SK-N-SH treated with all-trans-retinoic acid at 6 μM for 48 hours (cell line): ENCODE measurements around the gene IL12RB1.

Experiments used
- ARNTL ChIP-seq: fragments of 450-650 bp; formaldehyde crosslinking; IDR thresholded peaks from 2 replicates; pipeline ENCODE4 v1.5.0; 2020; ENCODE audit warnings: low read depth, mild to moderate bottlenecking, moderate library complexity, borderline replicate concordance
- CSDC2 ChIP-seq: fragments of 250-450 bp; sonication (Bioruptor Pico); IDR thresholded peaks from 2 replicates; pipeline ENCODE4 v1.5.0; 2020; ENCODE audit warnings: mild to moderate bottlenecking, moderate library complexity
- GLIS3 ChIP-seq: fragments of 250-450 bp; sonication (Bioruptor Pico); IDR thresholded peaks from 2 replicates; pipeline ENCODE4 v1.5.0; 2020; ENCODE audit warnings: mild to moderate bottlenecking, moderate library complexity
- OSR1 ChIP-seq: fragments of 250-450 bp; sonication (Bioruptor Pico); IDR thresholded peaks from 2 replicates; pipeline ENCODE4 v1.8.0; 2022; ENCODE audit warnings: moderate library complexity, mild to moderate bottlenecking, inconsistent platforms
- PPARA ChIP-seq: fragments of 250-450 bp; sonication (Bioruptor Pico); IDR thresholded peaks from 2 replicates; pipeline ENCODE4 v1.5.0; 2020; ENCODE audit warnings: mild to moderate bottlenecking, borderline replicate concordance
- SNAI2 ChIP-seq: fragments of 250-450 bp; sonication (Bioruptor Pico); IDR thresholded peaks from 2 replicates; pipeline ENCODE4 v1.5.0; 2020; ENCODE audit warnings: mild to moderate bottlenecking, moderate library complexity
- TCF4 ChIP-seq: fragments of 250-450 bp; sonication (Bioruptor Pico); IDR thresholded peaks from 2 replicates; pipeline ENCODE4 v1.8.0; 2021; ENCODE audit warnings: mild to moderate bottlenecking, moderate library complexity, borderline replicate concordance
- ZFP30 ChIP-seq: fragments of 450-650 bp; formaldehyde crosslinking; IDR thresholded peaks from 2 replicates; pipeline ENCODE4 v1.5.0; 2022; ENCODE audit warnings: mild to moderate bottlenecking, moderate library complexity
- ZNF565 ChIP-seq: fragments of 450-650 bp; formaldehyde crosslinking; conservative IDR thresholded peaks from 2 replicates; pipeline ENCODE4 v1.5.0; 2020; ENCODE audit warnings: low read depth, mild to moderate bottlenecking, moderate library complexity
- TF ChIP-seq, protein P1 (sequence below): fragments of 250-450 bp; sonication (Bioruptor Pico); IDR thresholded peaks from 2 replicates; pipeline ENCODE4 v1.5.1; 2020; ENCODE audit warnings: low read depth, mild to moderate bottlenecking, moderate library complexity
- TF ChIP-seq, protein P2 (sequence below): fragments of 250-450 bp; sonication (Bioruptor Pico); IDR thresholded peaks from 2 replicates; pipeline ENCODE4 v1.5.1; 2021; ENCODE audit warnings: mild to moderate bottlenecking, moderate library complexity

- TF ChIP-seq ZNF565 (CRISPR knock-in tag) (no peak), PPARA (CRISPR knock-in tag) (no peak), SNAI2 (no peak), TCF4 (CRISPR knock-in tag) (no peak), ZFP30 (CRISPR knock-in tag) (no peak), ARNTL (CRISPR knock-in tag) (no peak), CSDC2 (CRISPR knock-in tag) (no peak), GLIS3 (CRISPR knock-in tag) (no peak), OSR1 (CRISPR knock-in tag) (no peak)
- TF ChIP-seq, protein P1, sequence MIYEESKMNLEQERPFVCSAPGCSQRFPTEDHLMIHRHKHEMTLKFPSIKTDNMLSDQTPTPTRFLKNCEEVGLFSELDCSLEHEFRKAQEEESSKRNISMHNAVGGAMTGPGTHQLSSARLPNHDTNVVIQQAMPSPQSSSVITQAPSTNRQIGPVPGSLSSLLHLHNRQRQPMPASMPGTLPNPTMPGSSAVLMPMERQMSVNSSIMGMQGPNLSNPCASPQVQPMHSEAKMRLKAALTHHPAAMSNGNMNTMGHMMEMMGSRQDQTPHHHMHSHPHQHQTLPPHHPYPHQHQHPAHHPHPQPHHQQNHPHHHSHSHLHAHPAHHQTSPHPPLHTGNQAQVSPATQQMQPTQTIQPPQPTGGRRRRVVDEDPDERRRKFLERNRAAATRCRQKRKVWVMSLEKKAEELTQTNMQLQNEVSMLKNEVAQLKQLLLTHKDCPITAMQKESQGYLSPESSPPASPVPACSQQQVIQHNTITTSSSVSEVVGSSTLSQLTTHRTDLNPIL (CRISPR knock-in tag): no peak
- TF ChIP-seq, protein P2, sequence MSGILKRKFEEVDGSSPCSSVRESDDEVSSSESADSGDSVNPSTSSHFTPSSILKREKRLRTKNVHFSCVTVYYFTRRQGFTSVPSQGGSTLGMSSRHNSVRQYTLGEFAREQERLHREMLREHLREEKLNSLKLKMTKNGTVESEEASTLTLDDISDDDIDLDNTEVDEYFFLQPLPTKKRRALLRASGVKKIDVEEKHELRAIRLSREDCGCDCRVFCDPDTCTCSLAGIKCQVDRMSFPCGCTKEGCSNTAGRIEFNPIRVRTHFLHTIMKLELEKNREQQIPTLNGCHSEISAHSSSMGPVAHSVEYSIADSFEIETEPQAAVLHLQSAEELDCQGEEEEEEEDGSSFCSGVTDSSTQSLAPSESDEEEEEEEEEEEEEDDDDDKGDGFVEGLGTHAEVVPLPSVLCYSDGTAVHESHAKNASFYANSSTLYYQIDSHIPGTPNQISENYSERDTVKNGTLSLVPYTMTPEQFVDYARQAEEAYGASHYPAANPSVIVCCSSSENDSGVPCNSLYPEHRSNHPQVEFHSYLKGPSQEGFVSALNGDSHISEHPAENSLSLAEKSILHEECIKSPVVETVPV: no peak
Observed at GRCh38 chr19:18119717-18120105, 33.0 kb upstream of the IL12RB1 start.
